Measurements from ENCODE around the gene PDGFB.

DNA sequence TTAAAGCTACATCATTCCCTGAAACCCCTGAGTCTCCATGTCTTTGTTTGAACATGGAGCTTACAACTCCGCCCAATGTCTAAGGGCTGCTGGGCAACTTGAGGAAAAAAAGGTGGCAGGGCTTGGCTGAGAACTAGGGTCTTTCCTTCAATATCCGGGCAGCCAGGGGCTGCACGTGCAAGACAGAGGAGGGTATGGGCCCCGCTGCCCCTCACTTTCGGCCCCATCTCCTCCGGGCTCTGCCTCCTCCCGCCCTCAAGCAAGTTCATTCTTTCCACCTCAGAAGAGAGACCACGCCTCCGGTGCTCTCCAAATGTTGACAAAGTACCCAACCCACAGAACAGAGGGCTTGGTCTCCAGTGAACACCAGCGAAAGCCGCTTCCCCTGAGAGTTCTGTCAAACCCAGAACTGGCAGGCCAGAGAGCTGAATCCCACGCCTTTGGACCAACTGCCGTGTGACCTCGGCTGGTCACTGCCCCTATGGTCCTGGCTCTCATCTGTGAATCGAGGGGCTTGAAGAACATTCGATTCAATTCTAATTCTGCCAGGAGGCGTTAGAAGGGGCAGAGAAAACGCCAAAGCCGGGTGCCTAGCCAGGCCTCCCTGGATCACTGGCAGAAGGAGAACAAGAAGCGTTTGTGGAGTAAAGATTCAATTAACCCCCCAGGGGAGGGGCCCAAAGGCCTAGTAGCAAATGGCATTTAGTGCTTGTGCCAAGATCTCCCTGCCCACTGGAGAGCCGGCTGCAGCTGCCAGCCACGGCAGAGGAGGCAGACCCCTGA, 7.3 kb downstream of the PDGFB start:
- TF ChIP-seq, protein P1, sequence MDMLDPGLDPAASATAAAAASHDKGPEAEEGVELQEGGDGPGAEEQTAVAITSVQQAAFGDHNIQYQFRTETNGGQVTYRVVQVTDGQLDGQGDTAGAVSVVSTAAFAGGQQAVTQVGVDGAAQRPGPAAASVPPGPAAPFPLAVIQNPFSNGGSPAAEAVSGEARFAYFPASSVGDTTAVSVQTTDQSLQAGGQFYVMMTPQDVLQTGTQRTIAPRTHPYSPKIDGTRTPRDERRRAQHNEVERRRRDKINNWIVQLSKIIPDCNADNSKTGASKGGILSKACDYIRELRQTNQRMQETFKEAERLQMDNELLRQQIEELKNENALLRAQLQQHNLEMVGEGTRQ (IDR thresholded peaks at IDR 0.05; ENCODE audit: low read depth, low read length): no peak
- no peak for TF ChIP-seq FOS (IDR thresholded peaks at IDR 0.05; ENCODE audit: low read depth, low read length)
- no peak for TF ChIP-seq CEBPB (IDR thresholded peaks at IDR 0.05; ENCODE audit: low read depth, low read length)

Measured in IMR-90 (cell line).